Testis (tissue), 3 donors: ENCODE data around the gene GPR153. TPM values are rescaled to one million over a fixed set of nuclear protein-coding genes. Genes with fewer than 3 reads are reported as not detected.

Experiments used
- DNase-seq: peaks from one replicate; pipeline ENCODE4 v3.0.0-alpha.2; 2019
- H3K27ac ChIP-seq, 2 donors: fragments of 200-600 bp; sonication (generic); one replicate each; pipeline ENCODE4 v1.5.1; 2019
- H3K27me3 ChIP-seq: fragments of 200-600 bp; sonication (generic); one replicate; pipeline ENCODE4 v1.5.1; 2019
- H3K36me3 ChIP-seq: fragments of 200-600 bp; sonication (generic); one replicate; pipeline ENCODE4 v1.5.1; 2017; ENCODE audit warnings: low read depth; ENCODE audit errors: missing control alignments
- H3K4me1 ChIP-seq: fragments of 200-600 bp; sonication (generic); one replicate; pipeline ENCODE4 v1.5.1; 2019
- H3K4me3 ChIP-seq, 2 donors: fragments of 200-600 bp; sonication (generic); one replicate each; pipeline ENCODE4 v1.5.1; 2017 to 2019
- H3K9me3 ChIP-seq: fragments of 200-600 bp; sonication (generic); one replicate; pipeline ENCODE4 v1.5.1; 2017
- POLR2A ChIP-seq: fragments of 450-650 bp; IDR thresholded peaks from one replicate; pipeline ENCODE4 v1.6.1; 2017; ENCODE audit warnings: antibody characterized with exemption, mild to moderate bottlenecking, moderate library complexity
- WGBS, 2 donors: methylation state at CpG; one replicate each; pipeline ENCODE4 v1.1.5; 2018; 5-methylcytosine and 5-hydroxymethylcytosine counted together
- intact Hi-C: fragments of 100-400 bp; cut with DNase I; formaldehyde crosslinking; loops from one replicate; pipeline ENCODE4 v1.15.1; 2023; ENCODE audit warnings: low total_unique reads
- polyA plus RNA-seq: library from polyadenylated mRNA; stranded (reverse); fragments of 350-450 nt; fragmentation: Illumina TruSeq; extraction: RNeasy Lipid Tissue Mini Kit (QIAGEN cat#74804); gene quantifications from one replicate; pipeline ENCODE4 v1.2.3, GENCODE V29; 2014; ENCODE audit warnings: low read depth, low replicate concordance; ENCODE audit not compliant: insufficient read depth
- total RNA-seq, 2 donors: library from RNA; depleted of rRNA; stranded (reverse); fragments of >200 nt; gene quantifications; one replicate each; pipeline ENCODE4 v1.2.3, GENCODE V29; 2016
- TF ChIP-seq, protein P1 (sequence below), 3 experiments: fragments of 450-650 bp in 2 of 3; fragments of 200-600 bp in 1 of 3; sonication (generic) in 1 of 3; IDR thresholded peaks; one replicate each; pipeline ENCODE4 v1.5.1; 2016 to 2019; ENCODE audit warnings: antibody characterized with exemption in 3 of 3, mild to moderate bottlenecking in 2 of 3, moderate library complexity in 1 of 3

GPR153 gene
- total and polyA plus RNA-seq, 3 donors from 2014 or later: 5.7 to 6.3 (median 5.8) TPM

GRCh38 chr1:6282577-6283270 lies 21.8 kb upstream of the GPR153 start:
- Histone ChIP-seq H3K27me3 (no peaks in the 10 kb centered on the region), H3K4me3 (no peak overlapping the region), H3K36me3 (no peaks in the 10 kb centered on the region), H3K27ac (no peak overlapping the region), H3K4me1 (peaks cover 4% of the 10 kb centered on the region), H3K9me3 (no peaks in the 10 kb centered on the region)
- WGBS, 2 donors: 94 to 95% methylated on average over 17 of the region's 17 CpGs
- no peak for TF ChIP-seq POLR2A
- TF ChIP-seq, protein P1, sequence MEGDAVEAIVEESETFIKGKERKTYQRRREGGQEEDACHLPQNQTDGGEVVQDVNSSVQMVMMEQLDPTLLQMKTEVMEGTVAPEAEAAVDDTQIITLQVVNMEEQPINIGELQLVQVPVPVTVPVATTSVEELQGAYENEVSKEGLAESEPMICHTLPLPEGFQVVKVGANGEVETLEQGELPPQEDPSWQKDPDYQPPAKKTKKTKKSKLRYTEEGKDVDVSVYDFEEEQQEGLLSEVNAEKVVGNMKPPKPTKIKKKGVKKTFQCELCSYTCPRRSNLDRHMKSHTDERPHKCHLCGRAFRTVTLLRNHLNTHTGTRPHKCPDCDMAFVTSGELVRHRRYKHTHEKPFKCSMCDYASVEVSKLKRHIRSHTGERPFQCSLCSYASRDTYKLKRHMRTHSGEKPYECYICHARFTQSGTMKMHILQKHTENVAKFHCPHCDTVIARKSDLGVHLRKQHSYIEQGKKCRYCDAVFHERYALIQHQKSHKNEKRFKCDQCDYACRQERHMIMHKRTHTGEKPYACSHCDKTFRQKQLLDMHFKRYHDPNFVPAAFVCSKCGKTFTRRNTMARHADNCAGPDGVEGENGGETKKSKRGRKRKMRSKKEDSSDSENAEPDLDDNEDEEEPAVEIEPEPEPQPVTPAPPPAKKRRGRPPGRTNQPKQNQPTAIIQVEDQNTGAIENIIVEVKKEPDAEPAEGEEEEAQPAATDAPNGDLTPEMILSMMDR (IDR thresholded peaks at IDR 0.05): no peak
- no peak for DNase-seq
- intact Hi-C loops: no loop called here

DNA sequence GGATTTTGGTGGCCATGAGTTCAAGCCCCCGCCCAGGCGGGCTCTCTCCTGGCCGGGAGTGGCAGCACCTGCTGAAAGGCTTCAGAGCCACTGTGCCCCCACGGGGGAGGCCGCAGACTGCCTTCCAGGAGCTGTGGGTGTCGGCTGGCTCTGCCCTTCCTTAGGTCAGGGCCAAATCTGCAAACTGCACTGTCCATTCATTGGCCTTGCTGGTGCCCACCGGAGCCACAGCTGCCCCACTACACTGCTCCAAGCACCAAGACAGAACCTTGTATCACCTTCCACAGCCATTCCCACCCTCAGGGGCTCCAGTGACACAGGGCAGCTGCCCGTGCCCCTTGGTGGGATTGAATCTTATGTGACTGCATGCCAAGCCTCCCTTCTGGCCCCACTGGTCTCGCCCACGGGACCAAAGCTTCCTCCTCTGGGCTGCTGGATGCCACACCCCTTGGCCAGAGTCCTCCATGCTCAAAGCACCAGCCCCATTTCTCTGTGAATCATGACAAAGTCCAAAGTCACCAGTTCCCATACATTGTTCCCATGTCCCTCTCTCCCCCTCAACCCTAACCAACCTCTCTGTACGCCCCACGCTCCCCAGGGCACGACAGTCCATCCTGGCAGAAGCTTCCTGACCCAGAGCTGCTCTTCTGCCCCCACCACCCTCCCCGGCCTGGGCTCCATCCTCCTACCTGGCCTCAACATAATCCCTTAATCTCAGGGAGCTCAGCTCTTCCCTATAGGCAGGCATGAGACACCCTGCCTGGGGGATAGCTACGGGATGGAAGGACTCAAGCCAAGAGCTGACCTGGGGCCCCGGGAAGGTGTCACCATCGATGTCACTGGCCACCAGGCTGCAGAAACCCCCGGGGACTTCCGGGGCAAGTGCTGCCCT lies 20.9 kb upstream of the GPR153 start:
- intact Hi-C loops: no loop called here
- H3K27ac ChIP-seq: no peak overlapping the region
- H3K4me1 ChIP-seq: peaks cover 4% of the 10 kb centered on the region
- 84 to 92% methylated on average over 13 to 19 of the region's 19 CpGs for WGBS, 2 donors
- H3K27me3 ChIP-seq: no peaks in the 10 kb centered on the region
- TF ChIP-seq, protein P1 (IDR thresholded peaks at IDR 0.05): no peak
- no peak for TF ChIP-seq POLR2A
- no peak for DNase-seq
- H3K36me3 ChIP-seq: no peaks in the 10 kb centered on the region
- H3K4me3 ChIP-seq: no peak overlapping the region
- no peaks in the 10 kb centered on the region for H3K9me3 ChIP-seq

- Histone ChIP-seq H3K36me3 (no peaks in the 10 kb centered on the region), H3K4me3 (no peak overlapping the region), H3K27me3 (no peaks in the 10 kb centered on the region), H3K9me3 (no peaks in the 10 kb centered on the region), H3K4me1 (peaks cover 12% of the 10 kb centered on the region), H3K27ac (no peak overlapping the region)
- WGBS, 2 donors: 76 to 89% methylated on average over 7 to 33 of the region's 33 CpGs
- DNase-seq: peak; percentile 43
- TF ChIP-seq, protein P1 (IDR thresholded peaks at IDR 0.05): peak; percentile 10 to 26 (median 14)
- TF ChIP-seq POLR2A: no peak
- intact Hi-C loops: no loop called here
Observed at GRCh38 chr1:6280761-6281451, 20.0 kb upstream of the GPR153 start.

DNA sequence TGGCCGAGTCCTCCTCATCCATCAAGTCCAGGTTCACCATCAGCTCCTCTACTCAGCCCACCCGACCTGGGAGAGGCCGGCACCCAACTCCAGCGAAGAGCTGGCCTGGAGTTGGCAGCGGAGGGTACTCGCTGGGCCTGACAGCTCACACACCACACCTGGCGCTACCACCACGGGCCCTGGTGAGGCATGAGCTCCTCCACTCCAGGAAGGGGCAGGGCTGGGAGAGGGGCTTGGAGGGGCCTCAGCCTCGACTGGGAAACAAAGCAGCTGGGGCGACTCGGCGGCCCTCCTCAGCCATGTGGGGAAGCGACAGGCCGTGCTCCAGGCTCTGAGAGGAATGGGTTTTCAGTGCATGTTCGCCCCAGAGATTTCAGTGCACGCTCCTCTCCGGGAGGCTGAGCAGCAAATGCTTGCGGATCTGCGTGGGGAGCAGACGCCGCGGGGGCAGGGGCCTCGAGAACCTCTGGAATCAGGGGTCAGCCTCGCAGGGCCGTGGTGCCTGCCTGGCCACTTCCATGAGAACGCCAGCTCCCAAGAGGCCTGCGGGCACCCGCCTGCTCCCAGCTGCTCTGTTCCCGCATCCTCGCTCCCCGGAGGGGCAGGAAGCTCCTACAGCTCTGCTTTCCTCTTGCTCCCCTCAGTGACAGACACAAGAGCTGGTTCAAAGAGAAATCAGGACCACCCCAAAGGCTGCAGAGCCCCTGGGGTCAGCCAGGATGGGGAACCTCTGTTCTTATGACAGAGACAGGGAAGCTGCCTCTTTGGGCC lies 18.9 kb upstream of the GPR153 start:
- intact Hi-C loops: no loop called here

More for the DNA sequence above, 18.9 kb upstream of the GPR153 start:
- WGBS, 2 donors: 93 to 94% methylated on average over 17 to 31 of the region's 31 CpGs
- Histone ChIP-seq H3K4me3 (no peak overlapping the region), H3K9me3 (no peaks in the 10 kb centered on the region), H3K27me3 (no peaks in the 10 kb centered on the region), H3K36me3 (no peaks in the 10 kb centered on the region), H3K4me1 (peaks cover 15% of the 10 kb centered on the region), H3K27ac (no peak overlapping the region)
- DNase-seq: no peak
- TF ChIP-seq, protein P1 (IDR thresholded peaks at IDR 0.05): no peak
- TF ChIP-seq POLR2A: no peak
